Liver (tissue), 9 donors: ENCODE data around the gene LYZL1. TPM values are rescaled to one million over a fixed set of nuclear protein-coding genes. Genes with fewer than 3 reads are reported as not detected.

Source experiments
- DNase-seq: peaks from one replicate; pipeline ENCODE4 v3.0.0-alpha.2; 2017; ENCODE audit warnings: low spot score
- H3K27ac ChIP-seq, 2 donors: one replicate each; pipeline ENCODE4 v1.7.0; 2013; ENCODE audit warnings: inconsistent platforms in 2 of 2, low read length in 2 of 2, control low read depth in 1 of 2, low read depth in 1 of 2, mild to moderate bottlenecking in 1 of 2
- H3K27me3 ChIP-seq, 4 donors: one replicate each; pipeline versions ENCODE4 v1.6.1 to v1.7.0; 2013; ENCODE audit warnings: low read length in 3 of 4, inconsistent platforms in 1 of 4, mild to moderate bottlenecking in 1 of 4, moderate library complexity in 1 of 4; ENCODE audit not compliant: control insufficient read depth in 4 of 4, insufficient read depth in 4 of 4
- H3K36me3 ChIP-seq, 4 donors: one replicate each; pipeline versions ENCODE4 v1.6.1 to v1.7.0; 2013; ENCODE audit warnings: low read length in 3 of 4, mild to moderate bottlenecking in 3 of 4, low read depth in 1 of 4, moderate library complexity in 1 of 4; ENCODE audit not compliant: control insufficient read depth in 4 of 4, insufficient read depth in 3 of 4
- H3K4me1 ChIP-seq, 4 donors: one replicate each; pipeline versions ENCODE4 v1.6.1 to v1.7.0; 2013; ENCODE audit warnings: low read length in 3 of 4, mild to moderate bottlenecking in 3 of 4, moderate library complexity in 1 of 4; ENCODE audit not compliant: control insufficient read depth in 4 of 4, insufficient read depth in 4 of 4
- H3K4me3 ChIP-seq, 3 donors: one replicate each; pipeline versions ENCODE4 v1.6.1 to v1.7.0; 2013; ENCODE audit warnings: low read length in 3 of 3, control low read depth in 1 of 3, low read depth in 1 of 3, mild to moderate bottlenecking in 1 of 3
- H3K9ac ChIP-seq, 2 donors: one replicate each; pipeline ENCODE4 v1.7.0; 2013; ENCODE audit warnings: low read length in 2 of 2, mild to moderate bottlenecking in 2 of 2, moderate library complexity in 2 of 2, control low read depth in 1 of 2, low read depth in 1 of 2
- H3K9me3 ChIP-seq, 4 donors: one replicate each; pipeline versions ENCODE4 v1.6.1 to v1.7.0; 2013; ENCODE audit warnings: low read length in 3 of 4; ENCODE audit not compliant: control insufficient read depth in 4 of 4
- ATF3 ChIP-seq: IDR thresholded peaks from 2 replicates; pipeline ENCODE4 v1.6.1; 2016; ENCODE audit warnings: antibody characterized with exemption
- CTCF ChIP-seq: fragments of 150-350 bp; IDR thresholded peaks from 2 replicates; pipeline ENCODE4 v1.5.1; 2017; ENCODE audit warnings: improper control_type of control experiment, low read depth, low read length; ENCODE audit not compliant: missing input control
- FOXA1 ChIP-seq: IDR thresholded peaks from 2 replicates; pipeline ENCODE4 v1.6.1; 2016; ENCODE audit warnings: antibody characterized with exemption
- GABPA ChIP-seq, 2 donors: IDR thresholded peaks in 1 of 2; conservative IDR thresholded peaks in 1 of 2; 2 replicates each; pipeline ENCODE4 v1.6.1; 2016; ENCODE audit warnings: antibody characterized with exemption in 2 of 2, mild to moderate bottlenecking in 1 of 2, moderate library complexity in 1 of 2
- HNF4A ChIP-seq, 2 donors: conservative IDR thresholded peaks; 2 replicates each; pipeline ENCODE4 v1.6.1; 2016; ENCODE audit warnings: antibody characterized with exemption in 2 of 2, mild to moderate bottlenecking in 2 of 2
- HNF4G ChIP-seq: IDR thresholded peaks from 2 replicates; pipeline ENCODE4 v1.6.1; 2016; ENCODE audit warnings: antibody characterized with exemption
- JUND ChIP-seq, 2 donors: IDR thresholded peaks; 2 replicates each; pipeline ENCODE4 v1.6.1; 2016; ENCODE audit warnings: antibody characterized with exemption in 2 of 2
- NR2F2 ChIP-seq: IDR thresholded peaks from 2 replicates; pipeline ENCODE4 v1.6.1; 2016; ENCODE audit warnings: antibody characterized with exemption
- RAD21 ChIP-seq, 2 donors: IDR thresholded peaks; 2 replicates each; pipeline ENCODE4 v1.6.1; 2016; ENCODE audit warnings: antibody characterized with exemption in 2 of 2, mild to moderate bottlenecking in 2 of 2
- REST ChIP-seq: IDR thresholded peaks from 2 replicates; pipeline ENCODE4 v1.6.1; 2016; ENCODE audit warnings: antibody characterized with exemption, mild to moderate bottlenecking
- RXRA ChIP-seq, 2 donors: IDR thresholded peaks; 2 replicates each; pipeline ENCODE4 v1.6.1; 2017 to 2018; ENCODE audit warnings: antibody characterized with exemption in 2 of 2, mild to moderate bottlenecking in 1 of 2
- SP1 ChIP-seq: IDR thresholded peaks from 2 replicates; pipeline ENCODE4 v1.6.1; 2018; ENCODE audit warnings: antibody characterized with exemption, mild to moderate bottlenecking
- TAF1 ChIP-seq: conservative IDR thresholded peaks from 2 replicates; pipeline ENCODE4 v1.6.1; 2016; ENCODE audit warnings: antibody characterized with exemption, mild to moderate bottlenecking
- YY1 ChIP-seq: IDR thresholded peaks from 2 replicates; pipeline ENCODE4 v1.6.1; 2016; ENCODE audit warnings: antibody characterized with exemption, mild to moderate bottlenecking
- ZBTB33 ChIP-seq: IDR thresholded peaks from 2 replicates; pipeline ENCODE4 v1.6.1; 2016; ENCODE audit warnings: antibody characterized with exemption
- WGBS: extraction: QIAGEN DNeasy Blood & Tissue Kit; methylation state at CpG from one replicate; pipeline ENCODE4 v1.1.7; 2013; 5-methylcytosine and 5-hydroxymethylcytosine counted together
- polyA plus RNA-seq, 2 donors: library from polyadenylated mRNA; stranded (reverse) in 1 of 2; unstranded in 1 of 2; fragments of 200-250 nt in 1 of 2; fragments of >200 nt in 1 of 2; fragmentation: Nextera tagmentation in 1 of 2; extraction: Ambion mirVana in 1 of 2; gene quantifications; one replicate each; pipeline versions ENCODE4 v1.2.1 to v1.2.3, GENCODE V29; 2013 to 2015
- total RNA-seq, 2 donors: library from RNA; depleted of rRNA; stranded (reverse); fragments of >200 nt; gene quantifications; one replicate each; pipeline ENCODE4 v1.2.3, GENCODE V29; 2014
- TF ChIP-seq, protein P1 (sequence below): IDR thresholded peaks from 2 replicates; pipeline ENCODE4 v1.6.1; 2016; ENCODE audit warnings: antibody characterized with exemption
- donor health status: healthy.
- donor health status: healthy.
- donor health status: healthy.
- donor health status: healthy.
- donor health status: healthy.

The LYZL1 gene
- total and polyA plus RNA-seq, 4 donors: not detected

- no peak for DNase-seq
- 97% methylated on average over 1 of the region's 1 CpG for WGBS
- Histone ChIP-seq H3K4me1 (no peaks in the 10 kb centered on the region), H3K9me3 (no peaks in the 10 kb centered on the region), H3K27ac (no peak overlapping the region), H3K27me3 (no peaks in the 10 kb centered on the region), H3K9ac (no peak overlapping the region), H3K4me3 (no peak overlapping the region), H3K36me3 (no peaks in the 10 kb centered on the region)
- no peak for TF ChIP-seq HNF4G
- peak in 1 of 2 donors; percentile 56 for TF ChIP-seq RAD21 (IDR thresholded peaks at IDR 0.05)
Observed at GRCh38 chr10:29243750-29244149, 45.1 kb upstream of the LYZL1 start.

DNA sequence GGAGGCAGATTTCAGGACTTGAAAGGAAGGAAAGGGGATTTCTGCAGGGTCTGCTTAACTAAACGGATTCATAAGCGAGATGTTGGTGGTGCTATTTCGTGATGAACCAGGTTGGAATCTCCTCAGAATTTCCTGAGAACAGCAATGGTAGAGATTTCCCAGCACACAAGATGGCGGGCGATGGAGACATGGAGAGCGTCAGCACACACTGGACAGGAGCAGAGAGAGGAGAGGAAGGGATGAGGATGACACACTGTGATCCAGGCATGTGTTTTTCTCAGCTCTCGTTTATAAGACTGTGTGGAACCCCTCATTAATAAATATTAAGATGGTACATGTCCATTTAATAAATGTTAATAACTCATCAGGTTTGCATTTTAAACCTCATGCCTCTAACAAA lies 43.9 kb upstream of the LYZL1 start:
- Histone ChIP-seq H3K4me1 (no peaks in the 10 kb centered on the region), H3K4me3 (no peak overlapping the region), H3K9ac (no peak overlapping the region), H3K36me3 (no peaks in the 10 kb centered on the region), H3K27me3 (no peaks in the 10 kb centered on the region), H3K9me3 (no peaks in the 10 kb centered on the region), H3K27ac (no peak overlapping the region)
- WGBS: 93% methylated on average over 7 of the region's 7 CpGs
- TF ChIP-seq TAF1: no peak
- TF ChIP-seq RAD21 (IDR thresholded peaks at IDR 0.05): no peak
- TF ChIP-seq ZBTB33: no peak
- TF ChIP-seq ATF3: no peak
- no peak for TF ChIP-seq RXRA (IDR thresholded peaks at IDR 0.05)
- TF ChIP-seq FOXA1: no peak
- no peak for TF ChIP-seq SP1
- no peak for TF ChIP-seq GABPA (IDR thresholded peaks at IDR 0.05 in 1 of 2, conservative IDR thresholded peaks at IDR 0.05 in 1 of 2)
- no peak for DNase-seq

- no peaks in the 10 kb centered on the region for H3K36me3 ChIP-seq
- no peaks in the 10 kb centered on the region for H3K9me3 ChIP-seq
- no peak for DNase-seq
- H3K27me3 ChIP-seq: no peaks in the 10 kb centered on the region
- no peak overlapping the region for H3K9ac ChIP-seq
- H3K4me1 ChIP-seq: no peaks in the 10 kb centered on the region
- H3K27ac ChIP-seq: no peak overlapping the region
- no peak overlapping the region for H3K4me3 ChIP-seq
- 92% methylated on average over 11 of the region's 11 CpGs for WGBS
- TF ChIP-seq FOXA1 (no peak), JUND (IDR thresholded peaks at IDR 0.05) (no peak), CTCF (no peak), REST (no peak), HNF4G (no peak), NR2F2 (no peak), SP1 (no peak), ZBTB33 (no peak), ATF3 (no peak), HNF4A (conservative IDR thresholded peaks at IDR 0.05) (no peak), RXRA (IDR thresholded peaks at IDR 0.05) (no peak), YY1 (no peak)
- TF ChIP-seq, protein P1, sequence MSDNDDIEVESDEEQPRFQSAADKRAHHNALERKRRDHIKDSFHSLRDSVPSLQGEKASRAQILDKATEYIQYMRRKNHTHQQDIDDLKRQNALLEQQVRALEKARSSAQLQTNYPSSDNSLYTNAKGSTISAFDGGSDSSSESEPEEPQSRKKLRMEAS: no peak
Observed at GRCh38 chr10:29245476-29245875, 43.4 kb upstream of the LYZL1 start.
